ENCODE data around the gene MCCC2. TPM values are rescaled to one million over a fixed set of nuclear protein-coding genes. Genes with fewer than 3 reads are reported as not detected.

Gene MCCC2
- total and polyA plus RNA-seq, 4 donors = 28.0 to 82.4 (median 61.8) TPM

DNA sequence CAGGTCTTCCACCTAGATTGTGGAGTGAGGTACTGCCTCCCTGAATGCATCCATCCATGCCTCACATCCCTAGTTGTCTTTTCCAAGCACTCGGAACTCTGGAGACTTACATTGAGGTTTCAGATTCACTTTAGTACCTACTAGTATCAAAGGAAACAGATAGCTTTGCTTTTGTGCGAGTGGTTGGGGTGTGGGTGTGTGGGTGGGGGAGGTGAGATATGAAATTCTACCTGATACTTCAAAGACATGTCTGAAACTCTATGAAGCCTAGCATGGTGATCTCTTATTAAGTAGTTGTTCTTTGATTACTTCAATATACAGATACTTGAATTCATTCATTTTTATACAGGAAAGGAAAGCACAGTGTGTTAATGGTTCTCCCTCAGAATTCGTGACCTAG, 64.4 kb downstream of the MCCC2 start:
- 94% methylated on average over 3 of the region's 3 CpGs for WGBS
- no peak for DNase-seq (ENCODE audit: low spot score)
- H3K36me3 ChIP-seq (ENCODE audit: control insufficient read depth in 4 of 4, insufficient read depth in 3 of 4, low read depth in 1 of 4, low read length in 3 of 4) = peaks cover 7 to 64% (median 47%) of the 10 kb centered on the region in 4 donors

GRCh38 chr5:71652349-71652748, 65.2 kb downstream of the MCCC2 start:
- Histone ChIP-seq H3K4me1 (ENCODE audit: control insufficient read depth in 4 of 4, insufficient read depth in 4 of 4, low read length in 3 of 4) (no peaks in the 10 kb centered on the region), H3K9me3 (ENCODE audit: control insufficient read depth in 4 of 4, low read length in 3 of 4) (no peaks in the 10 kb centered on the region), H3K4me3 (ENCODE audit: low read depth in 1 of 3, low read length in 3 of 3) (no peak overlapping the region), H3K27me3 (ENCODE audit: control insufficient read depth in 4 of 4, insufficient read depth in 4 of 4, low read length in 3 of 4) (no peaks in the 10 kb centered on the region), H3K27ac (ENCODE audit: low read depth in 1 of 2, low read length in 2 of 2) (no peak overlapping the region), H3K9ac (ENCODE audit: low read depth in 1 of 2, low read length in 2 of 2) (no peak overlapping the region), H3K36me3 (ENCODE audit: control insufficient read depth in 4 of 4, insufficient read depth in 3 of 4, low read depth in 1 of 4, low read length in 3 of 4) (peaks cover 7 to 64% (median 50%) of the 10 kb centered on the region in 4 donors)
- TF ChIP-seq YY1 (IDR thresholded peaks at IDR 0.05) (no peak), HNF4G (IDR thresholded peaks at IDR 0.05) (no peak), ATF3 (IDR thresholded peaks at IDR 0.05) (no peak), FOXA2 (IDR thresholded peaks at IDR 0.05) (no peak), JUND (IDR thresholded peaks at IDR 0.05) (no peak), NR2F2 (IDR thresholded peaks at IDR 0.05) (no peak), RXRA (IDR thresholded peaks at IDR 0.05) (no peak), SP1 (IDR thresholded peaks at IDR 0.05) (no peak), EGR1 (IDR thresholded peaks at IDR 0.05; ENCODE audit: low read depth in 2 of 2) (no peak), GABPA (IDR thresholded peaks at IDR 0.05 in 1 of 2, conservative IDR thresholded peaks at IDR 0.05 in 1 of 2) (no peak)
- TF ChIP-seq, protein P1, sequence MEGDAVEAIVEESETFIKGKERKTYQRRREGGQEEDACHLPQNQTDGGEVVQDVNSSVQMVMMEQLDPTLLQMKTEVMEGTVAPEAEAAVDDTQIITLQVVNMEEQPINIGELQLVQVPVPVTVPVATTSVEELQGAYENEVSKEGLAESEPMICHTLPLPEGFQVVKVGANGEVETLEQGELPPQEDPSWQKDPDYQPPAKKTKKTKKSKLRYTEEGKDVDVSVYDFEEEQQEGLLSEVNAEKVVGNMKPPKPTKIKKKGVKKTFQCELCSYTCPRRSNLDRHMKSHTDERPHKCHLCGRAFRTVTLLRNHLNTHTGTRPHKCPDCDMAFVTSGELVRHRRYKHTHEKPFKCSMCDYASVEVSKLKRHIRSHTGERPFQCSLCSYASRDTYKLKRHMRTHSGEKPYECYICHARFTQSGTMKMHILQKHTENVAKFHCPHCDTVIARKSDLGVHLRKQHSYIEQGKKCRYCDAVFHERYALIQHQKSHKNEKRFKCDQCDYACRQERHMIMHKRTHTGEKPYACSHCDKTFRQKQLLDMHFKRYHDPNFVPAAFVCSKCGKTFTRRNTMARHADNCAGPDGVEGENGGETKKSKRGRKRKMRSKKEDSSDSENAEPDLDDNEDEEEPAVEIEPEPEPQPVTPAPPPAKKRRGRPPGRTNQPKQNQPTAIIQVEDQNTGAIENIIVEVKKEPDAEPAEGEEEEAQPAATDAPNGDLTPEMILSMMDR (IDR thresholded peaks at IDR 0.05; ENCODE audit: low read depth, low read length, missing input control) = no peak
- 64% methylated on average over 3 of the region's 3 CpGs for WGBS
- no peak for DNase-seq (ENCODE audit: low spot score)

More for the DNA sequence above, 64.4 kb downstream of the MCCC2 start:
- no peaks in the 10 kb centered on the region for H3K9me3 ChIP-seq (ENCODE audit: control insufficient read depth in 4 of 4, low read length in 3 of 4)
- no peaks in the 10 kb centered on the region for H3K4me1 ChIP-seq (ENCODE audit: control insufficient read depth in 4 of 4, insufficient read depth in 4 of 4, low read length in 3 of 4)
- TF ChIP-seq YY1 (IDR thresholded peaks at IDR 0.05) (no peak), EGR1 (IDR thresholded peaks at IDR 0.05; ENCODE audit: low read depth in 2 of 2) (no peak), FOXA2 (IDR thresholded peaks at IDR 0.05) (no peak), NR2F2 (IDR thresholded peaks at IDR 0.05) (no peak), TAF1 (conservative IDR thresholded peaks at IDR 0.05) (no peak), GABPA (IDR thresholded peaks at IDR 0.05 in 1 of 2, conservative IDR thresholded peaks at IDR 0.05 in 1 of 2) (no peak), HNF4A (conservative IDR thresholded peaks at IDR 0.05) (no peak), RAD21 (IDR thresholded peaks at IDR 0.05) (no peak), FOXA1 (IDR thresholded peaks at IDR 0.05) (no peak), RXRA (IDR thresholded peaks at IDR 0.05) (no peak), HNF4G (IDR thresholded peaks at IDR 0.05) (no peak), JUND (IDR thresholded peaks at IDR 0.05) (no peak), SP1 (IDR thresholded peaks at IDR 0.05) (no peak), MAX (IDR thresholded peaks at IDR 0.05) (no peak), REST (IDR thresholded peaks at IDR 0.05) (no peak)
- TF ChIP-seq, protein P2, sequence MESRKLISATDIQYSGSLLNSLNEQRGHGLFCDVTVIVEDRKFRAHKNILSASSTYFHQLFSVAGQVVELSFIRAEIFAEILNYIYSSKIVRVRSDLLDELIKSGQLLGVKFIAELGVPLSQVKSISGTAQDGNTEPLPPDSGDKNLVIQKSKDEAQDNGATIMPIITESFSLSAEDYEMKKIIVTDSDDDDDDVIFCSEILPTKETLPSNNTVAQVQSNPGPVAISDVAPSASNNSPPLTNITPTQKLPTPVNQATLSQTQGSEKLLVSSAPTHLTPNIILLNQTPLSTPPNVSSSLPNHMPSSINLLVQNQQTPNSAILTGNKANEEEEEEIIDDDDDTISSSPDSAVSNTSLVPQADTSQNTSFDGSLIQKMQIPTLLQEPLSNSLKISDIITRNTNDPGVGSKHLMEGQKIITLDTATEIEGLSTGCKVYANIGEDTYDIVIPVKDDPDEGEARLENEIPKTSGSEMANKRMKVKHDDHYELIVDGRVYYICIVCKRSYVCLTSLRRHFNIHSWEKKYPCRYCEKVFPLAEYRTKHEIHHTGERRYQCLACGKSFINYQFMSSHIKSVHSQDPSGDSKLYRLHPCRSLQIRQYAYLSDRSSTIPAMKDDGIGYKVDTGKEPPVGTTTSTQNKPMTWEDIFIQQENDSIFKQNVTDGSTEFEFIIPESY (IDR thresholded peaks at IDR 0.05) = no peak
- H3K9ac ChIP-seq (ENCODE audit: low read depth in 1 of 2, low read length in 2 of 2) = no peak overlapping the region
- H3K4me3 ChIP-seq (ENCODE audit: low read depth in 1 of 3, low read length in 3 of 3) = no peak overlapping the region
- no peaks in the 10 kb centered on the region for H3K27me3 ChIP-seq (ENCODE audit: control insufficient read depth in 4 of 4, insufficient read depth in 4 of 4, low read length in 3 of 4)
- H3K27ac ChIP-seq (ENCODE audit: low read depth in 1 of 2, low read length in 2 of 2) = no peak overlapping the region
